Measurements from ENCODE around the gene VTI1A. TPM values are rescaled to one million over a fixed set of nuclear protein-coding genes. Genes with fewer than 3 reads are reported as not detected.

VTI1A gene
- total and polyA plus RNA-seq, 9 of the 15 experiments (the other 6 are each of a cell fraction or from before 2014, with no cell fraction given), result 9.3 to 21.4 (median 16.0) TPM

- Histone ChIP-seq H4K20me1 (replicated peaks; ENCODE audit: control insufficient read depth, insufficient read depth, low read length) (no peaks in the 10 kb centered on the region), H3K27me3 (ENCODE audit: control insufficient read depth in 2 of 2, insufficient read depth in 2 of 2, low read length in 2 of 2) (no peaks in the 10 kb centered on the region), H3K36me3 (ENCODE audit: control insufficient read depth, insufficient read depth, low read length) (no peaks in the 10 kb centered on the region), H3K4me2 (ENCODE audit: insufficient read depth, low read length) (no peak overlapping the region), H3K4me3 (no peak overlapping the region), H3K9ac (ENCODE audit: insufficient read depth in 1 of 2, low read depth in 2 of 2, low read length in 2 of 2) (no peak overlapping the region), H3K4me1 (replicated peaks in 1 of 2; ENCODE audit: control insufficient read depth in 2 of 2, insufficient read depth in 2 of 2, low read length in 2 of 2) (no peaks in the 10 kb centered on the region), H2AFZ (ENCODE audit: low read depth, low read length) (no peak overlapping the region), H3K79me2 (ENCODE audit: control insufficient read depth, insufficient read depth, low read length) (no peaks in the 10 kb centered on the region), H3K27ac (ENCODE audit: extremely low read depth, low read depth, low read length) (no peak overlapping the region), H3K9me1 (ENCODE audit: control insufficient read depth, insufficient read depth, low read length) (no peaks in the 10 kb centered on the region), H3K9me3 (replicated peaks; ENCODE audit: control insufficient read depth, insufficient read depth, low read depth, low read length) (no peaks in the 10 kb centered on the region)
- TF ChIP-seq GTF2A2 (tag; IDR thresholded peaks at IDR 0.05) (no peak), FOSL1 (tag; conservative IDR thresholded peaks at IDR 0.05) (no peak), ZSCAN29 (IDR thresholded peaks at IDR 0.05) (no peak), RNF2 (IDR thresholded peaks at IDR 0.05) (no peak), ZNF280B (CRISPR knock-in tag; IDR thresholded peaks at IDR 0.05) (no peak), GMEB1 (CRISPR knock-in tag; IDR thresholded peaks at IDR 0.05) (no peak)
- ChIA-PET CTCF (ENCODE audit: low intra/inter-chr PET ratio) (no interaction called here), POLR2A (no interaction called here)
- FAIRE-seq (no peak), DNase-seq (ENCODE audit: extremely low read depth in 1 of 4, low spot score in 3 of 4) (no peak), ATAC-seq (no peak)
- BruUV-seq (replicated peaks), result no TSS peak
- in situ Hi-C loops (cut with MboI) (no loop called here), intact Hi-C loops (cut with micrococcal nuclease) (no loop called here)
- 53% methylated on average over 5 of the region's 5 CpGs for WGBS (ENCODE audit: insufficient coverage, low coverage, missing lambda C conversion rate)
These were observed 141.4 kb downstream of the VTI1A start for GRCh38 chr10:112588225-112588990.

Measured in K562 (cell line).